NOMO-1 (cell line): ENCODE measurements around the gene BOC.
A peak's percentile ranks its signal among the peaks of the same experiment; 100 is the strongest.

Source experiments
- DNase-seq, 2 experiments: peaks; one replicate each; lab custom pipeline; 2025; ENCODE audit not compliant: unreplicated experiment in 2 of 2; lab: John Stamatoyannopoulos, UW

BOC gene

GRCh38 chr3:113249111-113249510 lies 37.8 kb downstream of the BOC start:
- no peak for DNase-seq

- no peak for DNase-seq
These were observed 38.2 kb downstream of the BOC start for GRCh38 chr3:113249601-113250000.

GRCh38 chr3:113250566-113250965 lies 39.2 kb downstream of the BOC start:
- no peak for DNase-seq

GRCh38 chr3:113251817-113252216 lies 40.5 kb downstream of the BOC start:
- no peak for DNase-seq

GRCh38 chr3:113252553-113252952 lies 41.2 kb downstream of the BOC start:
- DNase-seq: no peak

GRCh38 chr3:113253702-113254101 lies 42.3 kb downstream of the BOC start:
- no peak for DNase-seq

- peak; percentile 29 to 37 for DNase-seq
These were observed 43.0 kb downstream of the BOC start for GRCh38 chr3:113254171-113254947.

GRCh38 chr3:113255100-113255853 lies 43.9 kb downstream of the BOC start:
- DNase-seq: peak; percentile 8 to 78

- no peak for DNase-seq
These were observed 44.7 kb downstream of the BOC start for GRCh38 chr3:113255854-113256615.

GRCh38 chr3:113258361-113258760 lies 47.0 kb downstream of the BOC start:
- DNase-seq: no peak

- DNase-seq: no peak
These were observed 47.8 kb downstream of the BOC start for GRCh38 chr3:113259196-113259595.

GRCh38 chr3:113261063-113261625 lies 49.8 kb downstream of the BOC start:
- no peak for DNase-seq

GRCh38 chr3:113261626-113262303 lies 50.4 kb downstream of the BOC start:
- DNase-seq: no peak

- DNase-seq: no peak
These were observed 50.9 kb downstream of the BOC start for GRCh38 chr3:113262304-113262665.

GRCh38 chr3:113263020-113263419 lies 51.7 kb downstream of the BOC start:
- no peak for DNase-seq

GRCh38 chr3:113263778-113264177 lies 52.4 kb downstream of the BOC start:
- no peak for DNase-seq

GRCh38 chr3:113264283-113265131 lies 53.1 kb downstream of the BOC start:
- no peak for DNase-seq

- DNase-seq: no peak
These were observed 53.9 kb downstream of the BOC start for GRCh38 chr3:113265231-113265630.

- DNase-seq: no peak
These were observed 55.4 kb downstream of the BOC start for GRCh38 chr3:113266738-113267137.

GRCh38 chr3:113268311-113268710 lies 57.0 kb downstream of the BOC start:
- DNase-seq: no peak
